H9 (cell line): ENCODE results near the gene ADGRL2. TPM values are rescaled to one million over a fixed set of nuclear protein-coding genes. Genes with fewer than 3 reads are reported as not detected.
A peak's percentile ranks its signal among the peaks of the same experiment; 100 is the strongest.

Source experiments
- DNase-seq: peaks from one replicate; pipeline ENCODE4 v3.0.0-alpha.2; 2017
- H2AFZ ChIP-seq: one replicate; pipeline ENCODE4 v1.6.1; 2013; ENCODE audit warnings: mild to moderate bottlenecking, low read length, control low read depth, moderate library complexity
- H2AK5ac ChIP-seq: 2 replicates; pipeline ENCODE4 v1.6.1; 2013; ENCODE audit warnings: low read length, control low read depth, mixed read lengths; ENCODE audit not compliant: insufficient read length
- H2BK120ac ChIP-seq: one replicate; pipeline ENCODE4 v1.6.1; 2013; ENCODE audit warnings: low read depth, mild to moderate bottlenecking, low read length, control low read depth, inconsistent platforms; ENCODE audit not compliant: poor library complexity, severe bottlenecking
- H2BK12ac ChIP-seq: 2 replicates; pipeline ENCODE4 v1.6.1; 2013; ENCODE audit warnings: low read length, control low read depth, mixed read lengths, low read depth; ENCODE audit not compliant: insufficient read length
- H2BK15ac ChIP-seq: 2 replicates; pipeline ENCODE4 v1.6.1; 2013; ENCODE audit warnings: low read depth, low read length, control low read depth
- H2BK20ac ChIP-seq: one replicate; pipeline ENCODE4 v1.6.1; 2013; ENCODE audit warnings: low read depth, mild to moderate bottlenecking, low read length, control low read depth, inconsistent platforms; ENCODE audit not compliant: poor library complexity, severe bottlenecking
- H2BK5ac ChIP-seq: 2 replicates; pipeline ENCODE4 v1.6.1; 2013; ENCODE audit warnings: low read length, control low read depth, mixed read lengths; ENCODE audit not compliant: insufficient read length
- H3K14ac ChIP-seq: 2 replicates; pipeline ENCODE4 v1.6.1; 2013; ENCODE audit warnings: low read length, control low read depth; ENCODE audit not compliant: insufficient read depth
- H3K18ac ChIP-seq: 2 replicates; pipeline ENCODE4 v1.6.1; 2013; ENCODE audit warnings: low read depth, mild to moderate bottlenecking, mixed read lengths, low read length, control low read depth; ENCODE audit not compliant: insufficient read length
- H3K23ac ChIP-seq: 2 replicates; pipeline ENCODE4 v1.6.1; 2013; ENCODE audit warnings: low read length, control low read depth, mixed read lengths, low read depth; ENCODE audit not compliant: insufficient read length
- H3K23me2 ChIP-seq: 2 replicates; pipeline ENCODE4 v1.6.1; 2013; ENCODE audit warnings: low read depth, mild to moderate bottlenecking, mixed read lengths, low read length, control low read depth; ENCODE audit not compliant: insufficient read length, poor library complexity, severe bottlenecking
- H3K27ac ChIP-seq: 2 replicates; pipeline ENCODE4 v1.5.1; 2013; ENCODE audit warnings: low read length, control low read depth, mixed read lengths, low read depth; ENCODE audit not compliant: insufficient read length
- H3K27me3 ChIP-seq: 2 replicates; pipeline ENCODE4 v1.6.1; 2013; ENCODE audit warnings: low read length, control low read depth, inconsistent platforms; ENCODE audit not compliant: insufficient read depth
- H3K4ac ChIP-seq: 2 replicates; pipeline ENCODE4 v1.6.1; 2013; ENCODE audit warnings: low read depth, mild to moderate bottlenecking, control low read depth, inconsistent platforms, low read length, moderate library complexity
- H3K4me1 ChIP-seq: 2 replicates; pipeline ENCODE4 v1.6.1; 2013; ENCODE audit warnings: low read length, control low read depth, inconsistent platforms; ENCODE audit not compliant: insufficient read depth
- H3K4me2 ChIP-seq: 2 replicates; pipeline ENCODE4 v1.6.1; 2013; ENCODE audit warnings: low read length, control low read depth, mixed read lengths; ENCODE audit not compliant: insufficient read length, insufficient read depth
- H3K56ac ChIP-seq: 2 replicates; pipeline ENCODE4 v1.6.1; 2013; ENCODE audit warnings: low read depth, mild to moderate bottlenecking, mixed read lengths, low read length, control low read depth; ENCODE audit not compliant: insufficient read length
- H3K79me1 ChIP-seq: 2 replicates; pipeline ENCODE4 v1.6.1; 2013; ENCODE audit warnings: low read depth, mild to moderate bottlenecking, moderate library complexity, low read length, control low read depth, inconsistent platforms; ENCODE audit not compliant: insufficient read depth, poor library complexity, severe bottlenecking
- H3K79me2 ChIP-seq: 2 replicates; pipeline ENCODE4 v1.6.1; 2013; ENCODE audit warnings: low read length, control low read depth, inconsistent platforms; ENCODE audit not compliant: insufficient read depth
- H3K9ac ChIP-seq: 2 replicates; pipeline ENCODE4 v1.6.1; 2013; ENCODE audit warnings: low read length, control low read depth, mixed read lengths; ENCODE audit not compliant: insufficient read length; ENCODE audit errors: extremely low read depth
- H3K9me3 ChIP-seq: one replicate; pipeline ENCODE4 v1.6.1; 2013; ENCODE audit warnings: low read depth, low read length, inconsistent platforms; ENCODE audit not compliant: control insufficient read depth
- H3T11ph ChIP-seq: one replicate; pipeline ENCODE4 v1.6.1; 2013; ENCODE audit warnings: mild to moderate bottlenecking, low read length, control low read depth, inconsistent platforms
- H4K20me1 ChIP-seq: one replicate; pipeline ENCODE4 v1.6.1; 2013; ENCODE audit not compliant: control insufficient read depth, insufficient read length, insufficient read depth
- H4K5ac ChIP-seq: 2 replicates; pipeline ENCODE4 v1.6.1; 2013; ENCODE audit warnings: low read depth, mild to moderate bottlenecking, mixed read lengths, low read length, control low read depth; ENCODE audit not compliant: insufficient read length
- H4K8ac ChIP-seq: replicated peaks from 2 replicates; pipeline ENCODE4 v1.6.1; 2013; ENCODE audit warnings: low read length, control low read depth, mixed read lengths, low read depth; ENCODE audit not compliant: insufficient read length
- H4K91ac ChIP-seq: 2 replicates; pipeline ENCODE4 v1.6.1; 2013; ENCODE audit warnings: low read depth, mild to moderate bottlenecking, moderate library complexity, mixed read lengths, low read length, control low read depth; ENCODE audit not compliant: insufficient read length
- H3K27ac Mint-ChIP-seq, 3 experiments: 2 replicates in 2 of 3; 3 replicates in 1 of 3; pipeline ENCODE4 v1.8.0; 2020 to 2021; ENCODE audit warnings: mixed read lengths in 3 of 3, mild to moderate bottlenecking in 1 of 3, moderate library complexity in 1 of 3
- H3K27me3 Mint-ChIP-seq: 2 replicates; pipeline ENCODE4 v1.8.0; 2021; ENCODE audit warnings: low read depth, mild to moderate bottlenecking, moderate library complexity, mixed read lengths
- H3K36me3 Mint-ChIP-seq, 3 experiments: 2 replicates in 2 of 3; 3 replicates in 1 of 3; pipeline ENCODE4 v1.8.0; 2020 to 2021; ENCODE audit warnings: low read depth in 3 of 3, mixed read lengths in 3 of 3; ENCODE audit not compliant: insufficient read depth in 1 of 3
- H3K4me1 Mint-ChIP-seq, 2 experiments: 2 replicates each; pipeline ENCODE4 v1.8.0; 2020; ENCODE audit warnings: mixed read lengths in 2 of 2
- H3K4me3 Mint-ChIP-seq, 2 experiments: 2 replicates in 1 of 2; 3 replicates in 1 of 2; pipeline ENCODE4 v1.8.0; 2020 to 2021; ENCODE audit warnings: mild to moderate bottlenecking in 2 of 2, mixed read lengths in 2 of 2, moderate library complexity in 1 of 2
- H3K9me3 Mint-ChIP-seq, 2 experiments: 2 replicates in 1 of 2; 3 replicates in 1 of 2; pipeline ENCODE4 v1.8.0; 2020; ENCODE audit warnings: mild to moderate bottlenecking in 2 of 2, mixed read lengths in 2 of 2, moderate library complexity in 1 of 2
- CTCF ChIP-seq: fragments of 200-600 bp; sonication (generic); conservative IDR thresholded peaks from 3 replicates; pipeline ENCODE4 v1.8.0; 2021; ENCODE audit warnings: antibody characterized with exemption, mild to moderate bottlenecking
- WGBS: extraction: QIAGEN DNeasy Blood & Tissue Kit; methylation state at CpG from one replicate; pipeline ENCODE4 v1.1.7; 2013; ENCODE audit warnings: missing lambda C conversion rate, low lambda C conversion rate, mixed read lengths; ENCODE audit not compliant: insufficient read length; ENCODE audit errors: extremely low coverage; 5-methylcytosine and 5-hydroxymethylcytosine counted together
- total RNA-seq: library from RNA; stranded (reverse); gene quantifications from 2 replicates; pipeline ENCODE4 v1.2.1, GENCODE V29; 2021

The ADGRL2 gene
- total RNA-seq, 1 experiment from 2014 or later = 119 TPM

- Histone ChIP-seq H3K18ac (no peak overlapping the region), H3K14ac (0 out of 2 replicates have a peak overlapping the region, but pooled peaks have one; percentile 32), H2AFZ (no peak overlapping the region), H2BK5ac (no peak overlapping the region), H2BK120ac (no peak overlapping the region), H2AK5ac (no peak overlapping the region), H3T11ph (no peak overlapping the region), H3K56ac (no peak overlapping the region), H3K9me3 (no peaks in the 10 kb centered on the region), H4K5ac (no peak overlapping the region), H2BK20ac (no peak overlapping the region), H2BK12ac (no peak overlapping the region), H3K9ac (peak overlapping the region; percentile 73), H3K27ac (peak overlapping the region; percentile 48), H3K4ac (no peak overlapping the region), H3K79me1 (no peaks in the 10 kb centered on the region), H2BK15ac (no peak overlapping the region), H4K91ac (no peak overlapping the region), H3K23me2 (peaks cover 14% of the 10 kb centered on the region), H4K20me1 (no peaks in the 10 kb centered on the region), H3K79me2 (peaks cover 16% of the 10 kb centered on the region; the same call in 1 of the 2 replicates), H3K4me1 (0 out of 2 replicates have a peak, but pooled peaks cover under 1% of the 10 kb centered on the region), H3K23ac (no peak overlapping the region), H3K4me2 (peak overlapping the region; percentile 100), H4K8ac (no peak overlapping the region), H3K27me3 (no peaks in the 10 kb centered on the region)
- H3K9me3 Mint-ChIP-seq = peaks cover 0 to 2% of the 10 kb centered on the region in 2 experiments; a peak in 2 of 5 replicates
- peak; percentile 40 for DNase-seq
- WGBS = no CpG with 5 or more reads among the region's 15 CpGs
- H3K4me3 Mint-ChIP-seq = peak overlapping the region; percentile 91 to 97
- no peak for TF ChIP-seq CTCF
- H3K36me3 Mint-ChIP-seq = peaks cover 0 to 1% (median 0%) of the 10 kb centered on the region in 3 experiments; a peak in 1 of 7 replicates
- H3K4me1 Mint-ChIP-seq = peaks cover 47 to 50% of the 10 kb centered on the region in 2 experiments
- H3K27me3 Mint-ChIP-seq = no peaks in the 10 kb centered on the region
- H3K27ac Mint-ChIP-seq = peak overlapping the region in 2 of 3 experiments; percentile 56 to 68; a peak in 4 of 7 replicates
These were observed 2.8 kb downstream of the ADGRL2 start for GRCh38 chr1:81803431-81804110.
